ENCODE data around the gene CHST9. TPM values are rescaled to one million over a fixed set of nuclear protein-coding genes. Genes with fewer than 3 reads are reported as not detected.
"Not testable (repeated sequence)": the region's sequence is repeated elsewhere in the genome, so short reads cannot be mapped to it uniquely, and the experiment has no call there.

Gene CHST9
- not detected in 2 replicates for total RNA-seq (2014; rRNA removed; shearing (Covaris generic))

- DNase-seq (ENCODE audit: low read depth): no peak
Observed at GRCh38 chr18:27185025-27185763, at the start of gene CHST9. Gene CHST9, minus strand, starts transcription at chr18:27185308. Its CDS starts 42,499 bp downstream, at chr18:27142809.

DNA sequence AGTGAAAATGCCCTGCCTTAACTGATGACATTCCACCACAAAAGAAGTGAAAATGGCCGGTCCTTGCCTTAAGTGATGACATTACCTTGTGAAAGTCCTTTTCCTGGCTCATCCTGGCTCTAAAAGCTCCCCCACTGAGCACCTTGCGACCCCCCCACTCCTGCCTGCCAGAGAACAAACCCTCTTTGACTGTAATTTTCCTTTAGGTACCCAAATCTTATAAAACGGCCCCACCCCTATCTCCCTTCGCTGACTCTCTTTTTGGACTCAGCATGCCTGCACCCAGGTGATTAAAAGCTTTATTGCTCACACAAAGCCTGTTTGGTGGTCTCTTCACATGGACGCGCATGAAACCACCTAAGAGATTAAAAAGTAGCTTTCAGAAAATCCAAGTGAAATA lies 47.2 kb upstream of the CHST9 start:
- DNase-seq (ENCODE audit: low read depth): not testable (repeated sequence)

DNA sequence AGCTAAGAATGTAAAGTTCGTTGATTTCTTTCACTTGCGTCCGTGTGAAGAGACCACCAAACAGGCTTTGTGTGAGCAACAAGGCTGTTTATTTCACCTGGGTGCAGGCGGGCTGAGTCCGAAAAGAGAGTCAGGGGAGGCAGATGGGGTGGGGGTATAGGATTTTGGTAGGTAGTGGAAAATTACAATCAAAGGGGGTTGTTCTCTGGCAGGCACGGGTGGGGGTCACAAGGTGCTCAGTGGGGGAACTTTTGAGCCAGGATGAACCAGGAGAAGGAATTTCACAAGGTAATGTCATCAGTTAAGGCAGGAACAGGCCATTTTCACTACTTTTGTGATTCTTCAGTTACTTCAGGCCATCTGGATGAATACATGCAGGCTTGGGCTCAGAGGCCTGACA lies 46.6 kb upstream of the CHST9 start:
- DNase-seq (ENCODE audit: low read depth): not testable (repeated sequence)

DNA sequence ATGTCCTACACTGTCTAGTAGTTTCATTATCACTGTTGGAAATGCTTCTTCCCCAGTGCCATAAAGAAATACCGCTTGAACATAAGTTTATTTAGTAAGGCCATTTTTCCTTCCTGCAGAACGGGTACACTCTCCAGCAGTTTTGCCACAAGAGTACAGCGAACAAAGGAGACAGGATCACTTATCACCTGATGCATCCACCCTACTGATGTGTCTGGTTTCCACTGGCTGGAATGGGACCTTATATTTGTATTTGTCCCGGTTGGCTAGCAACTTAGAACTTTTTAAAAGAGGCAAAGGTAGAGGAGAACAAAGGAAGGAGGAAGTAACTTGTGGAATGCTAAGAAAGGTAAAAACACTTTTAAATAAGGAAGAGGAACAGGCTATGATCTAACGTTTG lies 46.1 kb upstream of the CHST9 start:
- DNase-seq (ENCODE audit: low read depth): not testable (repeated sequence)

- DNase-seq (ENCODE audit: low read depth): no peak
Observed at GRCh38 chr18:27227721-27228120, 42.6 kb upstream of the CHST9 start.

DNA sequence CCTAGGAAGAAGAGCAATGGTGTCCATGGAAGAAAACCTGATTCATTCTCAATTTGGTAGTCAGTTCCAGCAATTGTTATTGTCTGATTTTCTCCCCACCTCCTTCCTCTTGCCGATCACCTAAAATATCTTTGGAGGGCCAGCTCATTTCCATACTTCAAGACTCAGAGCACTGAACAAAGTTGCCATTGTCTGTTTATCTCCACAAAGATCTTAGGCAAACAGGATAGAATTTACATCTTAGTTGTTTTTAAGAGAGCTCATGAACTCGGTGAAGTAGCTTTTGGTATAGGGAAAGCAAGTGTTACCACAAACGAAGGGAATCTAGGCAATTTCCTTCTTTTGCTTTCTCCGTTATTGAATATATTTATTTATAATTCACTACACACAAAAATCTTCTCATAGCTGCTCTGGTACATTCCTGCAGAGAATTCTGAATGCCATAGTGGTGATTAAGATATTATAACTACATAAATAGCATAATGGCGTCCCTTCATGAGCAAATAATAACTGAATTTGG lies 41.5 kb upstream of the CHST9 start:
- peak; percentile 7 for DNase-seq (ENCODE audit: low read depth)

DNA sequence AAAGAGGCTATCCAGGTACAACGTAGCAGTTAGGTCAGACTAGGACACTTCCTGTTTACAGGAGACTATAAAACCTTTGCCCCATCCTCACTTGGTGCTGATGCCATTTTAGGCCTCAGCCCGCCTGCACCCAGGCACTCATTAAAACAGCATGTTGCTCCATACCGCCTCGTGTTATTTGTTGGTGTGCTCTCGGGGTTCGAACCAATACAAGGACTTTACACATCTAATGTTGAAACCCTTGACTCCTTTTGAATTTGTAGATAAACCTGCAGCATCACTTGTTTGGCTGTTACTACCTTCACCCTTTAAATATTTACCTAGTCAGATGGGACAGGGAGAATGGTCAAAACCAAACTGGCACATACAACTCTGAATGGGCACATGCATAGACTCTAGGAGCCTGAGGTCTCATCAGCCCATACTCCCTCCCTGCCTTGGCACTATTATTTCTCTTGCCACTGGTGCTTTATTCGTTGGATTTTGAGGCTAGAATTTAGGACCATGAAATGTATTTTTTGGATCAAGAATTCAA lies 40.9 kb upstream of the CHST9 start:
- DNase-seq (ENCODE audit: low read depth): no peak

GRCh38 chr18:27223526-27224291 lies 38.6 kb upstream of the CHST9 start:
- peak; percentile 13 for DNase-seq (ENCODE audit: low read depth)

DNA sequence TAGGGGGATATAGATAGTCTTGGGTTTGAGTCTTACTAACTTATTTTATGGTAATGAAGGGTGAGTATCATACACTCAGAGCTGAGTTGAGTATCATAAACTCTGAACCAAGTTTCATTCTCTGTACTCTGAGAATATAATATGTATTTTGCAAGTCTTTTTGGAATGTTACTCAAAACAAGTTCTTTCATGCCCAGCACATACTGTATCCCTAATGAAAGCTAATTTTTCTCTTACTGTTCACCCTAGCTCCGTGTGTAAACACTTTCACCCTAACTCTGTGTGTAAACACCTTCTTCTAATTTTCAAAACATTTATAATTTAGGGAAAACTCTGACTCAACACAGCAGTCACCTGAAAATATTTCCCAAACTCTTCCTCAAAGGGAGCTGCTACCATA lies 29.7 kb upstream of the CHST9 start:
- no peak for DNase-seq (ENCODE audit: low read depth)

DNA sequence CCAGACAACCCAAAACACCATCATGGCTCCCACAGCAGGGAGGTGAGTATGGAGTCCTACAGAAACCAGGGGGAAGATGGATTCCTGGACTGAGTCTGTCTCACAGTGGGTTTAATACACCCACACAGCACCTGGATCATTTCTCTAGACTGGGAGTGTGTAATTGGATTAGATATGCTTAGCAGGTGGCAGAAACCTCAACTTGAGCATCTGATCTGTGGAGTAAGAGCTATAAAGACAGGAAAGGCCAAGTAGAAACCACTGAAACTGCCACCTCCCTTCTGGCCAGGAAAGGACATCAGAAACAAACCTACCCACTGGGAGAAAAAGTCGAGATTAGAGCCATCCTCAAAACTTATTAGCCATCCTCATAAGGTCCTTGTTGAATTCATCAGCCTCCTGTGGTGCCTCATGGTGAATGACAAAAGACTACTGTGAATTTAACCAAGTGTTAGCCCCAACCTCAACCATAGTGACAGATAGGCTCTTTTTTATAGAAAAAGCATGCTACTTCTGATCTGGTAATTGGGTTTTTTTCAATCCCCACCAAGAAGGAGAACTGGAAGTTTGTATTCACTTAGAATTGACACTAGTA lies 28.1 kb upstream of the CHST9 start:
- no peak for DNase-seq (ENCODE audit: low read depth)

DNA sequence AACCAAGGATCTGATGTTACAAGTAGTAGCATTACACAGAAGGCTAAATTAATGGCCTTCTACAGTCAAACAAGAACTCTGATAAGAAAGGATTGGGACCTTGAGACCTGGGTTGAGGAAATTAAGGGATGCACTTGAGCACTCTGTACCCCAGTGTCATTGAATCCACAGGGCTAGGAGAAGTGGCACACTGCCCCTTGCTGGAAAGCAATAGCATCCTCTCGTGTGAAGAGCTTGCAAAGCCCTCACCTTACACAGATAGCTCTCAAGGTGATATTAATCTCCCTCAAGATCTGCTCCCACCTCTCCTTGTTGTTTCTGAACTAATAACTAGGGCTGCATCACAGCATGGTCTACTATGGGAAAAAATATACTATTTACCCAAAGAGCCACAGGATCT lies 26.5 kb upstream of the CHST9 start:
- no peak for DNase-seq (ENCODE audit: low read depth)

DNA sequence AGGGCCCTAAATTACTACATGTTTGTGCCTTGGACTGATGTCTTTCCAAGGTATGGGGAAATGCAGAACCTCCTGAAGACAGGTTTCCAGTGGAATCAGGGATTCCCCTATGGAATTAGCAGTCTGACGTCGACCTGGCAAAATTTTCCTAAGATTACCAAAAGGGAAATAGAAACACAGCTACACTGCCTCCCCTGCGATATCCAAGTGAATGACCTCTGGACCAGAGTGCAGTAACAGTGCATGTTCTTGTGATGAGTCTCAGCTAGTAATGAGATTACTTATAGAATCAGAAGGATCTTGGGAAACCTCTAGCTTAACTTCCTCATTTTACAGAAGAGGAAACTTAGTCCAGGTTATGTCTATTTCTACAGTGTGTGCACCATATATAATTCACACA lies 21.3 kb upstream of the CHST9 start:
- no peak for DNase-seq (ENCODE audit: low read depth)

- DNase-seq (ENCODE audit: low read depth): no peak
Observed at GRCh38 chr18:27202741-27203140, 17.6 kb upstream of the CHST9 start.

- DNase-seq (ENCODE audit: low read depth): no peak
Observed at GRCh38 chr18:27198036-27198435, 12.9 kb upstream of the CHST9 start.

- DNase-seq (ENCODE audit: low read depth): no peak
Observed at GRCh38 chr18:27188309-27188708, 3.2 kb upstream of the CHST9 start.

DNA sequence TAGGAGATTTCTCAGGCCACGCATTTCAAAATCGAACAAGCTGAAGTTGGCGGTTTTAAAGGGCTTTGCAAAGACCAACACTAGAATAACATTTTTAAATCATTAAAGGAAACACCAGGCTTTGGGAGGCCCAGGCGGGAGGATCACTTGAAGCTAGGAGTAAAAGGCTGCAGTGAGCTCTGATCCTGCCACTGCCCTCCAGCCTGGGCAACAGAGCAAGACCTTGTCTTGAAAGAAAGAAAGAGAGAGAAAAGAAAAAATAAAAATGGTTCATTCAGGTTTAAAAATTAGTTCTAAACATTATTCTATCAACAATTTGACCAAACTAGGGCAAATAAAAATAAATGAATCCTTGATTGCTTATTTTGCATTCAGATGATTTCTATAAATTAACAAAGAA lies 789 bp upstream of the CHST9 start:
- DNase-seq (ENCODE audit: low read depth): no peak

- DNase-seq (ENCODE audit: low read depth): no peak
Observed at GRCh38 chr18:27184115-27185024, 738 bp downstream of the CHST9 start.

- DNase-seq (ENCODE audit: low read depth): no peak
Observed at GRCh38 chr18:27181726-27182125, 3.4 kb downstream of the CHST9 start.

GRCh38 chr18:27178424-27178823 lies 6.7 kb downstream of the CHST9 start:
- no peak for DNase-seq (ENCODE audit: low read depth)

DNA sequence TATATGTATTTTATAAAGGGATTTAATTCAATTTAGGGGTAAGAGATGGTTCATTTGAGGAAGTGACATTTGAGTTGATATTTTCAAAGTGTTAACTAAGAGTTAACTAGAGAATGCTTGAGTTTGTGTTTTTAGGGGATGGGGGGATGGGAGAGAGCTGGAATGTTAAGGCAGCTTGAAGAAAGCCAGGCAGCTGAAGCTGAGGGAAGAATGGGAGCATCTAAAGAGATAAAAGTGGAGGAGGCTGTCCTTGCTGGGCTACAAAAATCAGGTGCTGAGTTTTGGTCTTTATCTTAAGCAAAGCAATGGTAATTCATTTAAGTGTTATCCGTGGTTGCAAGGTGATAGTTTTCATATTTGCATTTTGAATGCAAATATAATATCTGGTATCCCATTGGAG lies 9.2 kb downstream of the CHST9 start:
- DNase-seq (ENCODE audit: low read depth): no peak

DNA sequence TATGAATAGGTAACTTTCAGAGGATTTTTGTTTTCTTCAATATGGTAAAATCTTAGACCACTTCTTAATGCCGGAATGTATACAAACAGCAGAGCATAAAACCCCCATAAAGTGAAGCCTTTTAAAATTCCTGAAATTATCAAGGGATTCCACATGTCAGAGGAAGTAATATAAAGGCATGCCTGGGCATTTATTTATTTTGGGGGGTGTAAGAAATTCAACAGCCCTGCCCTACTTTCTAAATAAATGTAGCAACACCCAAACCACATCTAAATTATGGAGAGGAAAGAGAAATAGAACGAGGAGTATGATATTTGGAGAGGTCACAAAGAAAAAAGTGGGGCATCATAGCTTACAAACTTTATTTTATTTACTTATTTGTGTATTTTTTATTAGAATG lies 9.9 kb downstream of the CHST9 start:
- DNase-seq (ENCODE audit: low read depth): no peak

All from RPMI7951 (cell line).